Ramos (cell line): ENCODE data around the gene SERPINH1.

Experiments
- in situ Hi-C: fragments of 300-500 bp; cut with MboI; formaldehyde crosslinking; loops from one replicate; pipeline ENCODE4 v1.14.3; 2022; ENCODE audit warnings: low sequenced_read_pairs; ENCODE audit not compliant: unreplicated experiment

Gene SERPINH1

GRCh38 chr11:75531325-75531724, 30.7 kb upstream of the SERPINH1 start:
- in situ Hi-C loops: loop anchor here (5.0 kb wide), 1 partner anchor 84 kb away; no protein-coding TSS in a partner anchor

GRCh38 chr11:75532200-75533048, 29.6 kb upstream of the SERPINH1 start:
- in situ Hi-C loops: loop anchor here (5.0 kb wide), 1 partner anchor 85 kb away; no protein-coding TSS in a partner anchor

GRCh38 chr11:75533896-75534258, 28.2 kb upstream of the SERPINH1 start:
- in situ Hi-C loops: loop anchor here (5.0 kb wide), 1 partner anchor 87 kb away; no protein-coding TSS in a partner anchor

- in situ Hi-C loops: loop anchor here (5.0 kb wide), 1 partner anchor 87 kb away; no protein-coding TSS in a partner anchor
Observed at GRCh38 chr11:75534259-75535069, 27.6 kb upstream of the SERPINH1 start.

- in situ Hi-C loops: no loop called here
Observed at GRCh38 chr11:75535071-75535470, 27.0 kb upstream of the SERPINH1 start.

- in situ Hi-C loops: no loop called here
Observed at GRCh38 chr11:75536786-75537641, 25.0 kb upstream of the SERPINH1 start.

GRCh38 chr11:75537740-75538139, 24.3 kb upstream of the SERPINH1 start:
- in situ Hi-C loops: no loop called here

- in situ Hi-C loops: no loop called here
Observed at GRCh38 chr11:75538150-75538942, 23.7 kb upstream of the SERPINH1 start.

GRCh38 chr11:75539459-75540334, 22.4 kb upstream of the SERPINH1 start:
- in situ Hi-C loops: no loop called here

GRCh38 chr11:75541193-75542087, 20.6 kb upstream of the SERPINH1 start:
- in situ Hi-C loops: no loop called here

GRCh38 chr11:75542088-75542438, 20.0 kb upstream of the SERPINH1 start:
- in situ Hi-C loops: no loop called here

- in situ Hi-C loops: no loop called here
Observed at GRCh38 chr11:75543806-75544205, 18.2 kb upstream of the SERPINH1 start.

- in situ Hi-C loops: no loop called here
Observed at GRCh38 chr11:75547177-75547576, 14.9 kb upstream of the SERPINH1 start.

GRCh38 chr11:75547617-75548058, 14.4 kb upstream of the SERPINH1 start:
- in situ Hi-C loops: no loop called here

GRCh38 chr11:75548595-75549272, 13.3 kb upstream of the SERPINH1 start:
- in situ Hi-C loops: no loop called here

- in situ Hi-C loops: no loop called here
Observed at GRCh38 chr11:75549370-75549958, 12.6 kb upstream of the SERPINH1 start.

GRCh38 chr11:75553182-75553581, 8.9 kb upstream of the SERPINH1 start:
- in situ Hi-C loops: no loop called here
